GM12878 (cell line): Measurements from ENCODE around the gene ZBTB49.

Experiments used
- NRF1 ChIP-seq: conservative IDR thresholded peaks from 2 replicates; pipeline ENCODE4 v1.6.1; 2011; ENCODE audit warnings: mild to moderate bottlenecking, low read depth, low read length, improper control_type of control experiment
- TCF12 ChIP-seq: IDR thresholded peaks from 2 replicates; pipeline ENCODE4 v1.6.1; 2011; ENCODE audit warnings: low read depth, mild to moderate bottlenecking, low read length
- TF ChIP-seq, protein P1 (sequence below), 3 experiments: IDR thresholded peaks in 2 of 3; conservative IDR thresholded peaks in 1 of 3; 2 replicates each; pipeline ENCODE4 v1.5.1; 2011; ENCODE audit warnings: low read depth in 3 of 3, low read length in 3 of 3, mild to moderate bottlenecking in 3 of 3, control low read depth in 2 of 3, moderate library complexity in 2 of 3, inconsistent platforms in 1 of 3, mixed read lengths in 1 of 3; ENCODE audit not compliant: control insufficient read depth in 2 of 3, insufficient read depth in 1 of 3; ENCODE audit errors: extremely low read depth in 1 of 3

DNA sequence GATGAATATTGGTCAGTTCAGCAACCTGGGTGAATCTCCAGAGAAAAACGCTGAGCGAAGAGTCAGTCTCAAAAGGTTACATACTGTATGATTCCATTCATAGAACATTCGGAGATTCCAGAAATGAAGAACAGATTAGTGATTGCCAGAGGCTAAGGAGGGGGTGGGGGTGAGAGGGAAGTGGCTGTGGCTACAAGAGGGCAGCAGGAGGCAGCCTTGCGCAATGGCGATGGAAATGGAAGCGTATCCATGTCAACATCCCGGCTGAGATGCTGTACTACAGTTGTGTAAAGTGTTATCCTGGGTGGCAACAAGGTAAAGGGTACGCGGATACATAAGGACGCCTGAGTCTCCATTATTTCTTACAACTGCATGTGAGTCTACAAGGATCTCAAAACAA is 18.1 kb upstream of the ZBTB49 start:
- TF ChIP-seq, protein P1, sequence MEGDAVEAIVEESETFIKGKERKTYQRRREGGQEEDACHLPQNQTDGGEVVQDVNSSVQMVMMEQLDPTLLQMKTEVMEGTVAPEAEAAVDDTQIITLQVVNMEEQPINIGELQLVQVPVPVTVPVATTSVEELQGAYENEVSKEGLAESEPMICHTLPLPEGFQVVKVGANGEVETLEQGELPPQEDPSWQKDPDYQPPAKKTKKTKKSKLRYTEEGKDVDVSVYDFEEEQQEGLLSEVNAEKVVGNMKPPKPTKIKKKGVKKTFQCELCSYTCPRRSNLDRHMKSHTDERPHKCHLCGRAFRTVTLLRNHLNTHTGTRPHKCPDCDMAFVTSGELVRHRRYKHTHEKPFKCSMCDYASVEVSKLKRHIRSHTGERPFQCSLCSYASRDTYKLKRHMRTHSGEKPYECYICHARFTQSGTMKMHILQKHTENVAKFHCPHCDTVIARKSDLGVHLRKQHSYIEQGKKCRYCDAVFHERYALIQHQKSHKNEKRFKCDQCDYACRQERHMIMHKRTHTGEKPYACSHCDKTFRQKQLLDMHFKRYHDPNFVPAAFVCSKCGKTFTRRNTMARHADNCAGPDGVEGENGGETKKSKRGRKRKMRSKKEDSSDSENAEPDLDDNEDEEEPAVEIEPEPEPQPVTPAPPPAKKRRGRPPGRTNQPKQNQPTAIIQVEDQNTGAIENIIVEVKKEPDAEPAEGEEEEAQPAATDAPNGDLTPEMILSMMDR (IDR thresholded peaks at IDR 0.05 in 2 of 3, conservative IDR thresholded peaks at IDR 0.05 in 1 of 3; ENCODE audit: control insufficient read depth in 2 of 3, extremely low read depth in 1 of 3, insufficient read depth in 1 of 3, low read depth in 3 of 3, low read length in 3 of 3), result no peak
- TF ChIP-seq TCF12 (no peak), NRF1 (no peak)
